HG03175 (cell line): Measurements from ENCODE around the gene COL1A2.

Experiments used
- ATAC-seq: cut with Tn5 transposase; IDR thresholded peaks from one replicate; pipeline ENCODE4 v1.9.1; 2021; ENCODE audit warnings: mild to moderate bottlenecking, moderate library complexity; ENCODE audit not compliant: unreplicated experiment

Gene COL1A2

DNA sequence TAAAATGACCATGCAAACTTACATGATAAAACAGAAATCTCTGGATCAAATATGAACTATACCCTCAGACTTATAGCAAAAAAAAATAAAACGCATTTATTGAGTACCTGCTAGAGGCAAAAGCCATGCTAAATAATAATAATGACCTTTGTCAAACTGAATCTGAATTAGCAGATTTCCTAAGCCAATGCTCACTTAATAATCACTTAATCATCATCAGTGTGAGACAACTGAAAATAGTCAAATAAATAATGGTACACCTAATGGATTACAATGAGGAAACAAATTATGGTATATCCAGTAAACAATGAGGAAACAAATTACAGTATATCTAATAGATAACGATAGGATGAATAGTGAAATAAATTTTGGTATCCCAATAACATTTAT, 37.6 kb downstream of the COL1A2 start:
- no peak for ATAC-seq

GRCh38 chr7:94432817-94433216, 38.1 kb downstream of the COL1A2 start:
- no peak for ATAC-seq

DNA sequence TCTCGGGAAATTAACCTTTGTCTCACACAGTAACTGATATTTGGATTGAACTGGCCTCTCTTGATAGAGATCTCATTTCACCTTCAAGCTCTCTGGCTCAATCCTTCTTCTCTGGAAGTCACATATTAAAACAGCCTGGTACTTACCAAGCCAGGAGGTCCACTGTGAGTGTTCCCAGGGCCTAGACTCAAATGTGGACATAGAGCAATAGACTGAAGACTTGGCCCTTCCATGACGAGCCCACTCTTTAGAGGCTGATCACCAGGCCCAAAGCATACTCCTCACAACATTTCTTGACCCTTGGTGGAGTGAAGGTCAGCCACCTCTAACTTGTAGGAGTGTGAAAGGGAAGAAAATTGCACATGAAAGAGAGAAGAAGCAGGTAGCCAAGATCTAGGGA, 38.5 kb downstream of the COL1A2 start:
- no peak for ATAC-seq

DNA sequence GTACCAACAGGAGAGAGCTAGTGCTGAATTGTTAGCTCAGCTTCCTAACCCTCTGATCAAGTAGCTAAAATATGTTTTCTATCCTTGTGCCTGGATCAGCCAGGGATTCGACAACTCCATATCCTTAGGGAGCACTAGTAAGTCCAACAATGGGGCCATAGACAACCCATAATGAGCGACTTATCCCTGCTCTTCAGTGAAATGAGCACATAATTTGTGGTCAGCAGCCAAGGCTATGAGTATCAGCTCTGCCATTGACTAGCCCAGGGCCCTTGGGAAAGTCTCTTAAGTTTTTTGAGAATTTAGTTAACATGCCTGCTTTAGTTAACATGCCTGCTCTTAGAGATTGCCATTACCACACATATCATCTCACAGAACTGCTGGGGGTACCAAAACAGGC, 39.3 kb downstream of the COL1A2 start:
- ATAC-seq = no peak

DNA sequence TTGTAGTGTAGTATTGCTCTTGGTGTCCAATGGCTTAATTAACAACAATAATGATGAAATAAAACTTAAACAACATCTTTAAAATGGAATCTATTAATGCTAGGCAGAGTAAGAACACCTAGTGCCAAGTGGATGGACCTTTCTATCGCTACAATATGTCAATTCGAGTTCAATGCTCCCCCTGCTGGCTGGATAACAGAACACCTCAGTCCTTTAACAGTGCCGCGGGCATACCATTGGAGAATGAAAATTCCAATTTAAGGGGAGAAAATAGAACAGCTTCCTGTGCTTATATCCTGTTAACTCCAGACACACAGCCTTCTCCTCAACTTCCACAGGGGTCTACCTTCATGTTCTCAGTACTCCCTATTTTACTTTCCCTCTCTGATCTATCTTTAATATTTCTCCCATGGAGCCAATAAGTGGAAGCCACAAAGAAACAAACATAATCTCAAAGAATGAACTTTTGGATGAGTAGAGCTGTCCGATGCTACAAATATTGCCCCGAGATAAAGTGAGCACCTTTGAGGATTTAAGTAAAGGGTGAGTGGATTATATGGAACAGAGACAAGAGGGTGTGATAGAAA, 41.4 kb downstream of the COL1A2 start:
- ATAC-seq = peak; percentile 92

GRCh38 chr7:94436700-94437099, 42.0 kb downstream of the COL1A2 start:
- no peak for ATAC-seq

DNA sequence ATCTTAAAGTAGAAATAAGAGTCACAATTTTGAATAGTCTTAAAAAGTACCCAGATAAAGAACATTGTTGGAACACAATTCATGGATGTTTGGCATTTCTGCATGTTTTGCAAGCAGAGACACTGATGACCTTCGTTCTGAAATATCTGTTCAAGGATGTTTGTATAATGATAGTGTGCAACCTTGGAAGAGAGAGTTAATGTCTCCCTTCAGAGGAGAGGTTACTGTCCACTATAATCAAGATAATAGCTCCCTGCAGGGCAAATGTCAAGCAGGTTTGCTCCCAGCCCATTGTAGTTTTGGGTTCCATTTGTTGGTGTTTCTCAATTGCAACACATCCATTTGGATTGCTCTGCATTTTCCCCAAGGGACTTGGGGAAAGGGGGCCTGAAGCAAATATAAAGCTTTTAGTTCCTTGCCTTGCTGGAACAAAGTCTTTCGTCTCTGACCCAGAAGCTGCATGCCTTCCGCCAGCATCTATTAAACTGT, 45.2 kb downstream of the COL1A2 start:
- ATAC-seq = no peak

- ATAC-seq = no peak
Measured at GRCh38 chr7:94440451-94441039, 45.9 kb downstream of the COL1A2 start.

DNA sequence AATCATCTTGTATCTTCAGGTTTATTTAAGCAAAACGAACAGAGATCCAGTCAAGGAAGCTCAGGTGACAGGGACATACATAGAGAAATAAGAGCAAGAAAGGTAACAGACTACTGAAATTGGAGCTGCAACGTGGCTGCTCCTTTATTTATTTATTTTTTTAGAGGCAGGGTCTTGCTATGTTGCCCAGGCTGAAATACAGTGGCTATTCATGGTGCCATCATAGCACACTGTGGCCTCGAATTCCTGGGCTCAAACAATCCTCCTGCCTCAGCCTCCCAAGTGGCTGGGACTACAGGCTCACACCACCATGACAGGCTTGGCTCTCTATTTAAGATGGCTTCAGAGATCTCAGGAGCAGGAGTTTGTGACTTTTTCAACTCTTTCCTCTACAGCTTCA, 46.4 kb downstream of the COL1A2 start:
- ATAC-seq = no peak

- ATAC-seq = no peak
Measured at GRCh38 chr7:94442639-94443038, 47.9 kb downstream of the COL1A2 start.

GRCh38 chr7:94444813-94445212, 50.1 kb downstream of the COL1A2 start:
- no peak for ATAC-seq

DNA sequence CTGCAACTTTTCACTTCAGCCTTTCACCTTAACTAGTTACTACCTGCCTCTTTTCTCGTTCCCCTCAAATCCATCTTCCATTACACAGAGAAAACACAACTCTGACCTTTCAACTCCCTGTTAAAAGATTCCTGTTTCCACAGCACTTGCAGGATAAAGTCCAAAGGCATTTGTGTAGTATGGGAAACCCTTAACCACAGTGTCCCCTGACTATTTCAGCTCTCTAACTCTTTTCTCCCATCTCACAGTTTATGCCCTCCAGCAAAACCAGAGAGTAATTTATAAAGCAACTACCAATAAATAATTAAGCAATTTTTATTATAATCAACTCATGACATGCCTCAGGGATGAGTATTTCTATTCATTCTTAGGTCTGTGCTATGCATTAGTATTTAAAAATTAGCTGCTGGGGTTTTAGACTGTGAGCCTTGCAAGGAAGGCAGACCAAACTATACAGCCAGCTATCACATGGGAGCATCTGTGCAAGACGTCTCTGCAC, 51.0 kb downstream of the COL1A2 start:
- ATAC-seq = no peak

DNA sequence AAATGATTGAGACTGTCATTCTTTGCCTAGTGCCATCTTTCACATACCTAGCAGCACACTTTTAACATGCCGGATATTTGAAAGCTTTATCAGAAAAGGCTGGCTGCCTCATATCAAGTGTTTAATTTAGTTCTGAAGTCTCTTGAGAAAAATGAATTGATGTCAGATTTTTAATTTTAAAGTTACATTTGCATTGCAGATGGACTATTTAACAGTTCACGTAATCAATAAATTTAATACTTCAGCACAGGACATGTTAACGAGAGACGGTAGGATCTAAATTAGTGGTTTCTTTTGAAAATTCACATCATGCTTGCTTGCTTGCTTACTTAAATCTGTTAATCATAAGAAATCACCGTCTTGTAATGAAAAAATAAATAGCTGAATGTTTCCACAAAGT, 51.6 kb downstream of the COL1A2 start:
- ATAC-seq = no peak

- ATAC-seq = peak; percentile 75
Measured at GRCh38 chr7:94449151-94449725, 54.5 kb downstream of the COL1A2 start.

- ATAC-seq = no peak
Measured at GRCh38 chr7:94450044-94450697, 55.5 kb downstream of the COL1A2 start.

DNA sequence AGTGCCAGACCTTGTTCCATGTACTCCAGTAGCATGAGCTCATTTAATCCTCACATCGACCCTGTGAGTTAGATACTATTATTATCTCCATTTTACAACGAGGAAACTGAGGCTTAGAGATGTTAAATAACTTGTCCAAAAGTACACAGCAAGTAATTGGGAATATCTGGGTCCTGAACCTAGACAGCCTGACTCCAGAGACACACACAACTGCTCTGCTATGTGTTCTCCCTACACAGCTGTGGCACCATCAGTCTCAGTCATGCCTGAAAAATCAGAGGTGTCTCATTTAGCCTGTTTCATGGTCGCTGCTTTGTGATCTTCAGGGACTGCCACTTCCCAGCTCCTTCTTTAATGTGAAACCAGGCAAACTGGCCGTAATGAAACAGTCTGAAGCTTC, 56.5 kb downstream of the COL1A2 start:
- ATAC-seq = no peak

DNA sequence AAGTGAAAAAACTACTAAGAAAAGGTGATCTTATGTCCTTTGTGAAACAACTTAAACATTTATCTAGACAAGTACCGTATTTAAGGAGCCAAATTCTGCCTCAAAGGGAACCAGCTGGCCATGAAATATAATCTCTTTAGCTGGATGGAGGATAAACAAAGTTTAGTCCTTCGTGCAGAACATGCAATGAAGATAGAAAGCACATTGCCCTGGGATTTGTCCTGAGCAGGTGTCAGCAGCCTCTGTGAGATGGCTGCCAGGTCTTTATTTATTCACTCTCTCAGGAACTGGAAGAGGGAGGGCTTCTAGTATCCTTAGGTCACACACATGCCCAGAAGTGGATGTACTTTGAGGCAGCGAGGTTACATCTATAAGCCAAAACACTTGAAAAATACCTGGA, 57.5 kb downstream of the COL1A2 start:
- ATAC-seq = no peak

DNA sequence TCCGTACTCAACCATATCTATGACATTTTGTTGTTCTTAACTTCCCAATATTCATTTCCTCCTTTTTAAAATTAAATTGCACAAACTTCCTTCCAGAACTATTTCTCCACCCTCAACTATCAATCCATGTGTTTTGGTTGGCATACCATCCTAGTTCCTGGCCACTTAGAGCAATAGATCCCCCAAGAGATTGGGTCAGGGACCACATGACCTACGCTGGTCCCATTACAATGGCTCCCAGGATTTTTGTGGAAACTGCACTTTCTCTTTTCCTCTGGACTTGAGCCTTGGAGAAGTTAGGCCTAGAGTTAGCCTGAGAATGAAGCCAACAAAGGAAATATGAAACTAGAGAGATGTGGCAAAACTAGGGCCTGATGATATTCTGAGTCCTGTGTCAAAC, 59.2 kb downstream of the COL1A2 start:
- ATAC-seq = no peak

DNA sequence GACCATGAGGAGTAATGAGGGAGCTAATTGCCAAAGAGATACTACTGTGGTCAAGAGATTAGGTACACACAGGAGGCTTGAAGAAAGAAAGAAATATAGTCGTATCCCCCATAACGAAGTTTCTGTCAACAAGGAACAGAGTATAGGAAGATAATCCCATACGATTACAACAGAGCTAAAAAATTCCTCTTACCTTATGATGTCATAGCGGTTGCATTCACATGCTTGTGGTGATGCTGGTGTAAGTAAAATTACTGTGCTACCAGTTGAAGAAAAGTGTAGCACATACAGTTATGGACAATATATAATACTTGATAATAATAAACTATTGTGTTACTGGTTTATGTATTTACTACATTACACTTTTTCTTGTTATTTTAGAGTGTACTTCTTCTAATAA, 63.3 kb downstream of the COL1A2 start:
- ATAC-seq = no peak

DNA sequence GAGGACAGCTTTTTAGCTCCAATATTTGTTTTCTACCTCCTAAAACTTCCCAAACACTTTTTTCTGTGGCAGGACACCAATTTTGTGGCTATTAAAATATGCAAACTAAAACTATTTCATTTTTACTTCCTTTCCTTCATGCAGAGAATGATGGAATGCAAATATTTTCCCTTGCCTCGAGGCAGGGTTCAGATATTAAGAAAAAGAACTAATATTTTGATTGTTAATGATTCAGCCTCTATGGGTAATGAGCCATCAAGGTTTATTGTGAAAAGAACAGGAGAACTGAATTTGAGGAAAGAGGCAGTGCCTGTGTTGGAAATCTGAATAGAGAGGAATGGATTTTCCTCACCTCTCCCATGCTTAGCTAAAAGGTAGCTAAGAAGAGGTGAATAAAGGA, 71.8 kb downstream of the COL1A2 start:
- no peak for ATAC-seq

- no peak for ATAC-seq
Measured at GRCh38 chr7:94471604-94472003, 76.9 kb downstream of the COL1A2 start.

DNA sequence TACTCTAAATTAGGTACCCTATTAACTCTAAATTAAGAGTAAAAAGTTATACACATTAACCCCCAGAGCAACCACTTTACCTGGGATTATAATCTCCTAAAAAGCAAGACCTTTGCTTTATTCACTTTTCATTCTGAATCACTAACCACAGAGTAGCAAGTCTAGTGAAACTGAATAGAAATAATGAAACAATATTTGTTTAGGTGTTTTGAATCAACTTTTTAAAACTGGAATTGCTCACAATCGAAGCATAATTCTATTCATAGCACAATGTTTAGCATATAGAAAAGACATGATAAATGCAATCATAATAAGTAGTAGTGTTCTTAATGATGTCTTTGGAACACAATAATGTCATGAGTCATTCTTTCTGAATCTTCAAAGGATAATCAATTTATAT, 77.9 kb downstream of the COL1A2 start:
- no peak for ATAC-seq
